Measurements from ENCODE around the gene TRH.

The TRH gene

DNA sequence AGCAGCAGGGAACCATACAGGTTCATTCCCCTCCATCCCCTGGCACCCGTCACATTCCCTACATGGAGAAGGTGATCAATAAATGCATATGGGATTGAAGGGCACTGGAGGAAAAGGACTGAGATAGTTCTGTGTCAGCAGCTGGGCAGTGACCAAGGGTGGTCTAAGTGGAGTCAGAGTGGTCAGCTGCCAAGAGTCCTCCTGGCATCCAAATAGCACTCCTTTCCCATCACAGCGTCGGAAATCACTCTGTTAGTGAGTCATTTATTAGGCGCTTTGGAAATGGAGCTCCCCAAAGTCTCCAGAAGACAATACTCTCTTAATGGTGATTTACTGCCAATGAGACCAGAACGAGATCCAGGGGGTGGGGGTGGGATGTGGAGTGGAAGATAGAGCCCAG lies 6.8 kb upstream of the TRH start:
- no peak overlapping the region for H3K27ac Mint-ChIP-seq
- TF ChIP-seq, protein P1, sequence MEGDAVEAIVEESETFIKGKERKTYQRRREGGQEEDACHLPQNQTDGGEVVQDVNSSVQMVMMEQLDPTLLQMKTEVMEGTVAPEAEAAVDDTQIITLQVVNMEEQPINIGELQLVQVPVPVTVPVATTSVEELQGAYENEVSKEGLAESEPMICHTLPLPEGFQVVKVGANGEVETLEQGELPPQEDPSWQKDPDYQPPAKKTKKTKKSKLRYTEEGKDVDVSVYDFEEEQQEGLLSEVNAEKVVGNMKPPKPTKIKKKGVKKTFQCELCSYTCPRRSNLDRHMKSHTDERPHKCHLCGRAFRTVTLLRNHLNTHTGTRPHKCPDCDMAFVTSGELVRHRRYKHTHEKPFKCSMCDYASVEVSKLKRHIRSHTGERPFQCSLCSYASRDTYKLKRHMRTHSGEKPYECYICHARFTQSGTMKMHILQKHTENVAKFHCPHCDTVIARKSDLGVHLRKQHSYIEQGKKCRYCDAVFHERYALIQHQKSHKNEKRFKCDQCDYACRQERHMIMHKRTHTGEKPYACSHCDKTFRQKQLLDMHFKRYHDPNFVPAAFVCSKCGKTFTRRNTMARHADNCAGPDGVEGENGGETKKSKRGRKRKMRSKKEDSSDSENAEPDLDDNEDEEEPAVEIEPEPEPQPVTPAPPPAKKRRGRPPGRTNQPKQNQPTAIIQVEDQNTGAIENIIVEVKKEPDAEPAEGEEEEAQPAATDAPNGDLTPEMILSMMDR (IDR thresholded peaks at IDR 0.05) = no peak
- H3K4me1 Mint-ChIP-seq = peaks cover 75% of the 10 kb centered on the region
- no peaks in the 10 kb centered on the region for H3K36me3 Mint-ChIP-seq (ENCODE audit: low read depth)
- DNase-seq = no peak
- H3K9me3 Mint-ChIP-seq = no peaks in the 10 kb centered on the region
- H3K27me3 Mint-ChIP-seq (ENCODE audit: low read depth, poor library complexity) = peaks cover 18% of the 10 kb centered on the region
- no peak overlapping the region for H3K4me3 Mint-ChIP-seq

- Mint-ChIP-seq H3K36me3 (ENCODE audit: low read depth) (no peaks in the 10 kb centered on the region), H3K4me3 (peak overlapping the region; percentile 48), H3K27me3 (ENCODE audit: low read depth, poor library complexity) (peaks cover 55% of the 10 kb centered on the region), H3K27ac (peak overlapping the region; percentile 67), H3K4me1 (peaks cover 74% of the 10 kb centered on the region), H3K9me3 (no peaks in the 10 kb centered on the region)
- DNase-seq = no peak
- TF ChIP-seq, protein P1 (IDR thresholded peaks at IDR 0.05) = no peak
Measured at GRCh38 chr3:129971351-129972052, 3.0 kb upstream of the TRH start.

GRCh38 chr3:129972301-129972700 lies 2.2 kb upstream of the TRH start:
- Mint-ChIP-seq H3K27me3 (ENCODE audit: low read depth, poor library complexity) (peaks cover 63% of the 10 kb centered on the region), H3K4me3 (no peak overlapping the region)

GRCh38 chr3:129973853-129974563 lies 512 bp upstream of the TRH start:
- peaks cover 73% of the 10 kb centered on the region for H3K27me3 Mint-ChIP-seq (ENCODE audit: low read depth, poor library complexity)
- peak overlapping the region; percentile 27 for H3K27ac Mint-ChIP-seq
- peaks cover 52% of the 10 kb centered on the region for H3K4me1 Mint-ChIP-seq

More at GRCh38 chr3:129972301-129972700, 2.2 kb upstream of the TRH start:
- Mint-ChIP-seq H3K36me3 (ENCODE audit: low read depth) (no peaks in the 10 kb centered on the region), H3K27ac (no peak overlapping the region), H3K9me3 (no peaks in the 10 kb centered on the region), H3K4me1 (peaks cover 69% of the 10 kb centered on the region)
- TF ChIP-seq, protein P1 (IDR thresholded peaks at IDR 0.05) = no peak
- DNase-seq = no peak

GRCh38 chr3:129974833-129975704 lies 549 bp downstream of the TRH start:
- Mint-ChIP-seq H3K27me3 (ENCODE audit: low read depth, poor library complexity) (peaks cover 79% of the 10 kb centered on the region), H3K27ac (no peak overlapping the region), H3K4me1 (peaks cover 43% of the 10 kb centered on the region)

More at GRCh38 chr3:129973853-129974563, 512 bp upstream of the TRH start:
- DNase-seq = no peak
- H3K4me3 Mint-ChIP-seq = peak overlapping the region; percentile 83
- TF ChIP-seq, protein P1 (IDR thresholded peaks at IDR 0.05) = no peak
- H3K9me3 Mint-ChIP-seq = no peaks in the 10 kb centered on the region
- no peaks in the 10 kb centered on the region for H3K36me3 Mint-ChIP-seq (ENCODE audit: low read depth)

More at GRCh38 chr3:129974833-129975704, 549 bp downstream of the TRH start:
- Mint-ChIP-seq H3K4me3 (peak overlapping the region; percentile 78), H3K36me3 (ENCODE audit: low read depth) (no peaks in the 10 kb centered on the region), H3K9me3 (no peaks in the 10 kb centered on the region)
- DNase-seq = peak; percentile 41
- TF ChIP-seq, protein P1 (IDR thresholded peaks at IDR 0.05) = no peak
